ENCODE results near the gene CLCNKA. TPM values are rescaled to one million over a fixed set of nuclear protein-coding genes. Genes with fewer than 3 reads are reported as not detected.
A peak's percentile ranks its signal among the peaks of the same experiment; 100 is the strongest.

Gene CLCNKA
- total RNA-seq, 1 experiment from 2014 or later: 0.10 TPM

- peak; percentile 21 for DNase-seq (ENCODE audit: low read depth, low spot score)
- Histone ChIP-seq H3K79me2 (ENCODE audit: insufficient read depth, low read length) (no peaks in the 10 kb centered on the region), H3K9me2 (ENCODE audit: insufficient read depth) (no peaks in the 10 kb centered on the region), H3K4me2 (ENCODE audit: low read length) (peak overlapping the region; percentile 85), H2AFZ (ENCODE audit: low read depth, low read length, poor library complexity, severe bottlenecking) (peak overlapping the region; percentile 7), H3K36me3 (ENCODE audit: control insufficient read depth in 1 of 2, insufficient read depth in 2 of 2, low read length in 2 of 2) (no peaks in the 10 kb centered on the region), H3K27me3 (ENCODE audit: insufficient read depth, low read length) (no peaks in the 10 kb centered on the region), H3K27ac (ENCODE audit: low read depth, low read length) (peak overlapping the region; percentile 43; the same call in 1 of the 2 replicates), H3K4me1 (ENCODE audit: control insufficient read depth in 1 of 2, insufficient read depth in 2 of 2, low read length in 2 of 2) (peaks cover 10 to 24% of the 10 kb centered on the region in 2 experiments), H3K9ac (ENCODE audit: low read length) (peak overlapping the region; percentile 66), H3K9me3 (ENCODE audit: control insufficient read depth in 1 of 2, insufficient read depth in 1 of 2, low read depth in 1 of 2, low read length in 2 of 2) (no peaks in the 10 kb centered on the region), H4K20me1 (ENCODE audit: insufficient read depth) (no peaks in the 10 kb centered on the region), H3K4me3 (replicated peaks in 1 of 2; ENCODE audit: low read depth in 1 of 2, low read length in 2 of 2) (peak overlapping the region; percentile 36 to 58)
- ChIA-PET POLR2A (no interaction called here), RAD21 (ENCODE audit: low non-redundant PET in 1 of 2, low total read pairs in 2 of 2, uncharacterized antibody in 2 of 2, unreplicated experiment in 2 of 2) (no interaction called here), CTCF (interaction anchor here (1.3 kb wide), 1 partner anchor 68 kb away, joined by 3 read pairs; no protein-coding TSS in a partner anchor)
- intact Hi-C loops (cut with micrococcal nuclease): no loop called here
- TF ChIP-seq FOSL1 (IDR thresholded peaks at IDR 0.05; ENCODE audit: low read depth) (no peak), REST (IDR thresholded peaks at IDR 0.05; ENCODE audit: low read depth) (no peak), CBX3 (IDR thresholded peaks at IDR 0.05; ENCODE audit: low read depth) (no peak), EGR1 (IDR thresholded peaks at IDR 0.05; ENCODE audit: low read depth) (no peak), SRF (IDR thresholded peaks at IDR 0.05; ENCODE audit: low read depth) (no peak), POLR2A (IDR thresholded peaks at IDR 0.05; ENCODE audit: borderline replicate concordance, extremely low read depth, insufficient read depth, insufficient read length) (no peak), ELF1 (IDR thresholded peaks at IDR 0.05; ENCODE audit: borderline replicate concordance, low read depth) (no peak)
- no TSS peak for BruUV-seq (replicated peaks)
- ATAC-seq: peak; percentile 54
These were observed 8.5 kb upstream of the CLCNKA start for GRCh38 chr1:16013220-16013907.
